ENCODE measurements around the gene SYNJ2. TPM values are rescaled to one million over a fixed set of nuclear protein-coding genes. Genes with fewer than 3 reads are reported as not detected.

SYNJ2 gene
- total and polyA plus RNA-seq, 3 donors from 2014 or later, result 5.8 to 17.7 (median 7.6) TPM

- TF ChIP-seq POLR2A (IDR thresholded peaks at IDR 0.05), result no peak
- no peak for TF ChIP-seq CTCF (IDR thresholded peaks at IDR 0.05)
- Histone ChIP-seq H3K4me3 (no peak overlapping the region), H3K27me3 (no peaks in the 10 kb centered on the region), H3K4me1 (peaks cover 21% of the 10 kb centered on the region), H3K27ac (no peak overlapping the region), H3K9me3 (no peaks in the 10 kb centered on the region), H3K36me3 (ENCODE audit: low read depth, missing control alignments) (no peaks in the 10 kb centered on the region)
- 85 to 91% methylated on average over 2 to 8 of the region's 8 CpGs for WGBS, 2 donors
- intact Hi-C loops (cut with DNase I; ENCODE audit: low total_unique reads), result no loop called here
- no peak for DNase-seq
Measured at GRCh38 chr6:158028876-158029275, 47.2 kb downstream of the SYNJ2 start.

GRCh38 chr6:158029668-158030230, 48.1 kb downstream of the SYNJ2 start:
- no peak overlapping the region for H3K4me3 ChIP-seq
- TF ChIP-seq CTCF (IDR thresholded peaks at IDR 0.05) (no peak), POLR2A (IDR thresholded peaks at IDR 0.05) (no peak)
- H3K27ac ChIP-seq, result no peak overlapping the region
- H3K36me3 ChIP-seq (ENCODE audit: low read depth, missing control alignments), result no peaks in the 10 kb centered on the region
- H3K9me3 ChIP-seq, result no peaks in the 10 kb centered on the region
- intact Hi-C loops (cut with DNase I; ENCODE audit: low total_unique reads), result no loop called here
- H3K4me1 ChIP-seq, result peaks cover 21% of the 10 kb centered on the region
- no peaks in the 10 kb centered on the region for H3K27me3 ChIP-seq
- WGBS, 2 donors, result 91 to 96% methylated on average over 10 of the region's 10 CpGs
- no peak for DNase-seq

DNA sequence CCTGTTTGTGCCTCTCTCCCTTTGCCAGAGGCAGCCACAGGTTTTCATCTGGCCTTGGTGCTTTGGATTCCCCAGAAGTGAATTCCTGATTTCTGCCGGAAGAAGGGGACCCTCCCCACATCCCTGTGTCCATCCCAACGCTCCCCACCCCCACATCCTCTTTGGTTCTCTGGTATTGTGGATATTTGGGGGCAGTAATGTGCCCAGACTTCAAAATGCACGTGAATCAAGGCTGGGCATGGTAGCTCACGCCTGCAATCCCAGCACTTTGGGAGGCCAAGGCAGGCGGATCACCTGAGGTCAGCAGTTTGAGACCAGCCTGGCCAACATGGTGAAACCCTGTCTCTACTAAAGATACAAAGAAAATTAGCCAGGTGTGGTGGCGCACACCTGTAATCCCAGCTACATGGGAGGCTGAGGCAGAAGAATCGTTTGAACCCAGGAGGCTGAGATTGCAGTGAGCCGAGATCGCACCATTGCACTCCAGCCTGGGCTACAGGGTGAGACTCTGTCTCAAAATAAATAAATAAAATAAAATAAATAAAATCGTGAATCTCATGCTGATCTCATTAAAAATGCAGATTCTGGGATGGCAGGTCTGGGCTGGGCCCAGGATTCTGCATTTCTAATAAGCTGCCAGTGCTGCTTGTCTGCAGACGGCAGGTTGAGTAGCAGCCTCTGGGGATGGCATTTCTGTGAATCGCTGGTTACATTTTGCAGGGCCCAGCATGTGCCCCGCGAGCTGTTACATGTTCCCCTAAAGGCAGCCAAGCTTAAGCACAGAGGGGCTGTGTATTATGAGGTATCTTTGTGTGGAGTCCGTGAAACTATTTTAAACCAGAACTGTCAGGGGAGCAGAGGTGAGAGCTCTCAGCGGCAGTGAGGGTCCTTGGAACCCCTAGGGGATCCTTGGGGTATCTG, 49.0 kb downstream of the SYNJ2 start:
- intact Hi-C loops (cut with DNase I; ENCODE audit: low total_unique reads), result no loop called here
- WGBS, 2 donors, result 87 to 91% methylated on average over 16 of the region's 16 CpGs
- TF ChIP-seq CTCF (IDR thresholded peaks at IDR 0.05), result no peak
- no peak for TF ChIP-seq POLR2A (IDR thresholded peaks at IDR 0.05)
- Histone ChIP-seq H3K4me1 (peaks cover 21% of the 10 kb centered on the region), H3K27me3 (no peaks in the 10 kb centered on the region), H3K9me3 (no peaks in the 10 kb centered on the region), H3K27ac (no peak overlapping the region), H3K4me3 (no peak overlapping the region), H3K36me3 (ENCODE audit: low read depth, missing control alignments) (no peaks in the 10 kb centered on the region)
- DNase-seq, result no peak

GRCh38 chr6:158031381-158032353, 50.0 kb downstream of the SYNJ2 start:
- no peak for TF ChIP-seq CTCF (IDR thresholded peaks at IDR 0.05)
- no peak for TF ChIP-seq POLR2A (IDR thresholded peaks at IDR 0.05)
- Histone ChIP-seq H3K27me3 (no peaks in the 10 kb centered on the region), H3K4me3 (no peak overlapping the region), H3K4me1 (peaks cover 14% of the 10 kb centered on the region), H3K36me3 (ENCODE audit: low read depth, missing control alignments) (no peaks in the 10 kb centered on the region), H3K27ac (no peak overlapping the region), H3K9me3 (no peaks in the 10 kb centered on the region)
- intact Hi-C loops (cut with DNase I; ENCODE audit: low total_unique reads), result no loop called here
- DNase-seq, result no peak
- WGBS, 2 donors, result 44 to 62% methylated on average over 16 to 20 of the region's 20 CpGs
